Gastroesophageal sphincter (tissue), 4 donors: ENCODE results near the gene CPT1A. TPM values are rescaled to one million over a fixed set of nuclear protein-coding genes. Genes with fewer than 3 reads are reported as not detected.

ENCODE experiments used
- ATAC-seq: fragments of 150-250 bp; one replicate; pipeline ENCODE4 v1.9.1; 2016; ENCODE audit warnings: mild to moderate bottlenecking, moderate library complexity
- H3K27ac ChIP-seq, 4 donors: fragments of 200-600 bp; sonication (generic) in 3 of 4; 1 replicate in 3 of 4; 2 replicates in 1 of 4; pipeline ENCODE4 v1.5.1; 2016 to 2019
- H3K27me3 ChIP-seq: fragments of 200-600 bp; sonication (generic); one replicate; pipeline ENCODE4 v1.5.1; 2019
- H3K36me3 ChIP-seq, 2 donors: fragments of 200-600 bp; sonication (generic); one replicate each; pipeline ENCODE4 v1.5.1; 2019; ENCODE audit warnings: control low read depth in 1 of 2
- H3K4me1 ChIP-seq, 3 donors: fragments of 200-600 bp; sonication (generic); 1 replicate in 2 of 3; 2 replicates in 1 of 3; pipeline ENCODE4 v1.5.1; 2016 to 2019; ENCODE audit warnings: control low read depth in 2 of 3
- H3K4me3 ChIP-seq, 2 donors: fragments of 200-600 bp; sonication (generic); one replicate each; pipeline ENCODE4 v1.5.1; 2019; ENCODE audit warnings: mild to moderate bottlenecking in 1 of 2, moderate library complexity in 1 of 2
- H3K9me3 ChIP-seq, 3 donors: fragments of 200-600 bp; sonication (generic); one replicate each; pipeline ENCODE4 v1.5.1; 2017 to 2019; ENCODE audit warnings: control low read depth in 2 of 3
- CTCF ChIP-seq, 4 experiments: fragments of 200-600 bp in 2 of 4; fragments of 450-650 bp in 2 of 4; sonication (generic) in 1 of 4; IDR thresholded peaks; one replicate each; pipeline ENCODE4 v1.5.1; 2017 to 2019; ENCODE audit warnings: antibody characterized with exemption in 4 of 4, mild to moderate bottlenecking in 2 of 4, moderate library complexity in 2 of 4
- EP300 ChIP-seq: sonication (generic); formaldehyde crosslinking; IDR thresholded peaks from one replicate; pipeline ENCODE4 v1.6.1; 2017; ENCODE audit warnings: antibody characterized with exemption, mild to moderate bottlenecking
- POLR2A ChIP-seq, 2 donors: fragments of 450-650 bp; IDR thresholded peaks; one replicate each; pipeline ENCODE4 v1.6.1; 2017; ENCODE audit warnings: antibody characterized with exemption in 2 of 2, mild to moderate bottlenecking in 2 of 2, moderate library complexity in 1 of 2
- POLR2AphosphoS5 ChIP-seq: sonication (generic); formaldehyde crosslinking; IDR thresholded peaks from one replicate; pipeline ENCODE4 v1.6.1; 2017; ENCODE audit warnings: antibody characterized with exemption
- WGBS, 2 donors: methylation state at CpG; one replicate each; pipeline ENCODE4 v1.1.5; 2018; ENCODE audit warnings: low coverage in 1 of 2; 5-methylcytosine and 5-hydroxymethylcytosine counted together
- total RNA-seq, 4 donors: library from RNA; depleted of rRNA; stranded (reverse); fragments of >200 nt; gene quantifications; one replicate each; pipeline ENCODE4 v1.1.0, GENCODE V29; 2016

CPT1A gene
- total RNA-seq, 4 donors from 2014 or later: 33.4 to 103 (median 74.7) TPM

- Histone ChIP-seq H3K4me3 (no peak overlapping the region), H3K36me3 (no peaks in the 10 kb centered on the region), H3K4me1 (no peaks in the 10 kb centered on the region), H3K27ac (no peak overlapping the region), H3K9me3 (no peaks in the 10 kb centered on the region), H3K27me3 (no peaks in the 10 kb centered on the region)
- 75 to 79% methylated on average over 4 of the region's 7 CpGs for WGBS, 2 donors
- no peak for TF ChIP-seq EP300
- TF ChIP-seq CTCF (IDR thresholded peaks at IDR 0.05): no peak
- TF ChIP-seq POLR2A (IDR thresholded peaks at IDR 0.05): no peak
- ATAC-seq: no peak
These were observed 100.3 kb downstream of the CPT1A start for GRCh38 chr11:68741463-68741862.

GRCh38 chr11:68735646-68736045, 106.1 kb downstream of the CPT1A start:
- TF ChIP-seq POLR2AphosphoS5 (no peak), POLR2A (IDR thresholded peaks at IDR 0.05) (no peak), CTCF (IDR thresholded peaks at IDR 0.05) (no peak)
- Histone ChIP-seq H3K36me3 (no peaks in the 10 kb centered on the region), H3K4me1 (no peaks in the 10 kb centered on the region), H3K27me3 (peaks cover 7% of the 10 kb centered on the region), H3K9me3 (no peaks in the 10 kb centered on the region), H3K4me3 (no peak overlapping the region), H3K27ac (no peak overlapping the region)
- ATAC-seq: no peak
- 71% methylated on average over 6 of the region's 6 CpGs; no CpG with 5 or more reads in 1 of the 2 donors for WGBS, 2 donors

- Histone ChIP-seq H3K36me3 (no peaks in the 10 kb centered on the region), H3K27me3 (peaks cover 7% of the 10 kb centered on the region), H3K4me3 (no peak overlapping the region), H3K9me3 (no peaks in the 10 kb centered on the region), H3K4me1 (no peaks in the 10 kb centered on the region), H3K27ac (no peak overlapping the region)
- no peak for TF ChIP-seq POLR2AphosphoS5
- TF ChIP-seq EP300: no peak
- no peak for TF ChIP-seq CTCF (IDR thresholded peaks at IDR 0.05)
- no peak for TF ChIP-seq POLR2A (IDR thresholded peaks at IDR 0.05)
- 39 to 100% methylated on average over 1 to 2 of the region's 6 CpGs for WGBS, 2 donors
- ATAC-seq: no peak
These were observed 106.6 kb downstream of the CPT1A start for GRCh38 chr11:68735125-68735524.

DNA sequence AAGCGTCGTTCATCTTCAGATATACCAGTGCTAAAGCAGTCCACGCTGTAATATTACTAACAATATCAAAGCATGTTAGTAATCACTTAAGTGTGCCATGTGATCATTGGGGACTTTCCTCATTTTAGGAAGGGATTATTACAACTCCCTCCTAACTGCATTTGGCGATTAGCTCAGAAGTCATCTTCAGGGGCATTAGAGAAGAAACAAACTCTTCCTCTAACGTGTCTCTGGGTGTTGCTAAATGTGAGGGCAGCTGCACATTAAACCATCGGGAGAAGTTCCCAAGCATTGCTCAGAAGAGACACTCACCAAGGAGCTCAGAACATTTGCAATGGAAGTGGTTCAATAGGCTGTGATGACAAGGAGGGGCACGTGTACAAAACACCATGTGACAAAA, 107.6 kb downstream of the CPT1A start:
- Histone ChIP-seq H3K27me3 (peaks cover 11% of the 10 kb centered on the region), H3K36me3 (no peaks in the 10 kb centered on the region), H3K27ac (no peak overlapping the region), H3K9me3 (no peaks in the 10 kb centered on the region), H3K4me3 (no peak overlapping the region), H3K4me1 (no peaks in the 10 kb centered on the region)
- TF ChIP-seq POLR2AphosphoS5: no peak
- TF ChIP-seq POLR2A (IDR thresholded peaks at IDR 0.05): no peak
- TF ChIP-seq CTCF (IDR thresholded peaks at IDR 0.05): no peak
- no peak for TF ChIP-seq EP300
- no peak for ATAC-seq
- 87 to 88% methylated on average over 4 to 7 of the region's 7 CpGs for WGBS, 2 donors

DNA sequence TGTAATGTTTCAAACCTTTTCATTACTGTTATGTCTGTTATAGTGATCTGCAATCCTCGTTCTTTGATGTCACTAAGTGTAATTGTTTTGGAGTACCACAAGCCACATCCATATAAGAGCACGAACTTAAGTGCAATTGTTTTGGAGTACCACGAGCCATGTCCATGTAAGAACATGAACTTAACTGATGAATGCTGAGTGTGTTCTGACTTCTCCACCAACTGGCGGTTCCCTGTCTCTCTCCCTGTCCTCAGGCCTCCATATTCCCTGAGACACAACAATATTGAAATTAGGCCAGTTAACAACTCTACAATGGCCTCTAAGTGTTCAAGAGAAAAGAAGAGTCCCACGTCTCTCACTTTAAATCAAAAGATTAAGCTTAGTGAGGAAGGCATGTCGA, 113.9 kb downstream of the CPT1A start:
- peaks cover 11% of the 10 kb centered on the region for H3K27me3 ChIP-seq
- no peaks in the 10 kb centered on the region for H3K9me3 ChIP-seq
- H3K27ac ChIP-seq: no peak overlapping the region
- no peaks in the 10 kb centered on the region for H3K36me3 ChIP-seq
- 66 to 90% methylated on average over 2 to 4 of the region's 6 CpGs for WGBS, 2 donors
- H3K4me3 ChIP-seq: no peak overlapping the region
- ATAC-seq: no peak
- no peaks in the 10 kb centered on the region for H3K4me1 ChIP-seq
- TF ChIP-seq POLR2AphosphoS5: no peak
- no peak for TF ChIP-seq EP300
- TF ChIP-seq POLR2A (IDR thresholded peaks at IDR 0.05): no peak
- no peak for TF ChIP-seq CTCF (IDR thresholded peaks at IDR 0.05)
